HG03280 (cell line): ENCODE results near the gene ILDR1.
"Not testable (repeated sequence)": the region's sequence is repeated elsewhere in the genome, so short reads cannot be mapped to it uniquely, and the experiment has no call there.

Source experiments
- ATAC-seq: cut with Tn5 transposase; IDR thresholded peaks from one replicate; pipeline ENCODE4 v1.9.1; 2021; ENCODE audit warnings: mild to moderate bottlenecking, moderate library complexity; ENCODE audit not compliant: unreplicated experiment

ILDR1 gene

DNA sequence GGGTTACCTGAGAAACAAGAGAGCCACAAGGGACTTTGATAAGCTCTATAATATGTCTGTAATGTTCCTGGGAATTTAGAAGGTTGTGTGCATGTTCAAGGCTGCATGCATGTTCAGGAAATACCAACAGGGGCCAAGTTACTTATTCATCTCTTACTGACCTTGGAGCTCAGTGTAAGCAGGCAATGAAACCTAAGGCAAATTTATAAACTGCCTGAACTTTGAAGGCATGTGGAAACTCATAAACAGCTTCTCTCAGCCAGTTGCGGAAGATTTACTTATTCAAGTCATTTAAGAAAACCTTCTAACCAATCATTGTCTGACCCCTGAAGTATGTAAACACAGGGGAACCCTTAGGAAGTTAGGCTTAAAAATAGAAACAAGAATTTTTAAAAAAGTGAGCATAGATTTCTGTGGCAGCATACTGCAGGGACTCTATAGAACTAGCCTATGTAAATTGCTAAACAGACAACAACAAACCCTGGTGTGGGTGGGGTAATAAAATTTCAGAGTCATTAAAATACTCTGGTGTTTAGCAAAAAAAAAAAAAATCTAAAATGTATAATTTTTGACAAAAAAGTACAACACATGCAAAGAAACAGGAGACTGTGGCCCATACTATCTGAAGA lies 70.6 kb downstream of the ILDR1 start:
- no peak for ATAC-seq

DNA sequence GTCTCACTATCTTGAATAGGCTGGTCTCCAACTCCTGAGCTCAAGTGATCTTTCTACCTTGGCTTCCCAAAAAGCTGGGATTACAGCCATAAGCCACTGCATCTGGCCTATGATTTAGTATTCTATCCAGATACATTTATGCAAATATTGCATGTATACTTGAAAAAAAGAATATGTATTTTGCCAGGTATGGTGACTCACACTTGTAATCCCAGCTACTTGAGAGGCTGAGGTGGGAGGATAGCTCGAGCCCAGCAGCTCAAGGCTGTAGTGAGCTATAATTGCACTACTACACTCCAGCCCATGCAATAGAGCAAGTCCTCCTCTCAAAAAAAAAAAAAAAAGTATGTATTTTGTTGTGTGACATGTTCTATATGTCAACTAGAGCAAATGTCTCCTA lies 73.4 kb downstream of the ILDR1 start:
- no peak for ATAC-seq

DNA sequence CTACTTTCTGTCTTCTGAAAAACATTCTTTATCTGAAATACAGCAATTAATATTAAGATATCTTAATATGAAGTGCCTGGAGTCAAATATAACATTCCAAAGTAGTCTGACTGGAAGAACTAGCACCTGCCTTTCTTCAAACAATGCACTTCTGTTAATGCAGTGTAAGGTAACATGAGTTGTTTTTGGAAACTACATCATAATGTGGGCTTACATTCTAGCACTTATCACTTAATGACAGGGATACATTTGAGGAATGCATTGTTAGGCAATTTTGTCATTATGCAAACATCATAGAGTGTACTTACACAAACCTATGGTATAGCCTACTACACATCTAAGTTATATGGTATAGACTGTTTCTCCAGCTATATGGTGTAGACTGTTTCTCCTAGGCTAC lies 78.6 kb downstream of the ILDR1 start:
- ATAC-seq: no peak

DNA sequence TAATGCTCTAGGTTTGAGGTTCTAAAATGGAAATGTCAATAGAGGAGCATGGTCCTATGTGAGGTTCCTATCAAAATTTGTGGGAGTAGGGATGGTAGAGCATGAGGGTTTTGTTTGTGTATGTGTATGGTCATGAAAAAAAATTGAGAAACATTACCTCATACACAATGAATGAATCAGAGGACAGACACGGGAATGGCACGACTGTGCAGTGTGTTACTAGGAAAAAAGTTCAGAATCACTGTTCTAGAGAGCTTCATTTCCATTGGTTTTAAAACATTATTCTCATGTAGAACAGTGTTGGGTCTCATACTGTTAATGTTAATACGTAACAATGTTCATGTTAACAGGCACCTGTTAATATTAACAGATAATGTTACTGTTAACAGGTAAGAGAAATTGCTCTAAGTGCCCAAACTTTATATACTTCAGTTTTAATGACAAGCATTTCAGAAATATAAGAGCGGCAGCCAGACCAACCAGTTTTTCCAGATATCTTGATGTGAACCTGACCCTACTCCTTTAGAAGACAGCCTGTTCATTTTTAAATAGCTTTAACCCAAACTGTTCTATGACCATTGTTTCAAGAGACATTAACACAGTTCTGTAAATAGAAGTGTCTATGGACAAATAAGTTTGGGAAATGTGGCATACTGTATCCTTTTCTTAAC lies 79.8 kb downstream of the ILDR1 start:
- no peak for ATAC-seq

DNA sequence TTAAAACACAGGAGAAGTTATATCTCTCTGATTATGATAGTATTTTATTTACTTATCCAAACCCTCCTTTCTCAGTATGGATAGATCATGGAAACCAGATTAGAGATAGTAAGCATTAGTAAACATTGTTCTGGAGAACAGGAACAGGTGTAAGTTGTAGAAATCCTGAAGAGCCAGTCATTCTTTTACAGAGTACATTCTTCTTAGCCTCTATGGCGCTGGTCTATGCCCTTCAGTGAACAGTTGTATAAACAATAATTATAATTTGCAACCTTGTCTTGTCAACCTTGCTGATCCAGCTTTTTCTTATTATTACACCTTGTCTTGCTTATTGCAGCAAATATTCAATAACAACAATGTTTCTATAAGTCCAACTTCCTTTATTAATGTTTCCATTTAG lies 80.5 kb downstream of the ILDR1 start:
- no peak for ATAC-seq

DNA sequence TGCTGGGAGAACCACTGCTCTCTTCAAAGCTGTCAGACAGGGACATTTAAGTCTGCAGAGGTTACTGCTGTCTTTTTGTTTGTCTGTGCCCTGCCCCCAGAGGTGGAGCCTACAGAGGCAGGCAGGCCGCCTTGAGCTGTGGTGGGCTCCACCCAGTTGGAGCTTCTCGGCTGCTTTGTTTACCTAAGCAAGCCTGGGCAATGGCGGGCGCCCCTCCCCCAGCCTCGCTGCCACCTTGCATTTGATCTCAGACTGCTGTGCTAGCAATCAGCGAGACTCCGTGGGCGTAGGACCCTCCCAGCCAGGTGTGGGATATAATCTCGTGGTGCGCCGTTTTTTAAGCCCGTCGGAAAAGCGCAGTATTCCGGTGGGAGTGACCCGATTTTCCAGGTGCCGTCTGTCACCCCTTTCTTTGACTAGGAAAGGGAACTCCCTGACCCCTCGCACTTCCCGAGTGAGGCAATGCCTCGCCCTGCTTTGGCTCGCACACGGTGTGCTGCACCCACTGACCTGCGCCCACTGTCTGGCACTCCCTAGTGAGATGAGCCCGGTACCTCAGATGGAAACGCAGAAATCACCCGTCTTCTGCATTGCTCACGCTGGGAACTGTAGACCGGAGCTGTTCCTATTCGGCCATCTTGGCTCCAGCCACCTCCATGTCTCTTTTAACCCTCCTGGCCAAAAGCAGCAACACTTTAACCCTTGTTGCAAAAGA lies 83.7 kb downstream of the ILDR1 start:
- not testable (repeated sequence) for ATAC-seq
